Endothelial cell of umbilical vein (primary cell): ENCODE results near the gene CAMTA1. TPM values are rescaled to one million over a fixed set of nuclear protein-coding genes. Genes with fewer than 3 reads are reported as not detected.

Source experiments
- BruUV-seq: library from RNA; stranded (reverse); fragments of 400-500 nt; replicated peaks from 2 replicates; lab custom pipeline; 2021; lab: Mats Ljungman, UMichigan
- CTCF ChIA-PET: fragments of 300-600, 350-600 bp; sonication (Branson Sonifier 250); formaldehyde crosslinking; loops from one replicate; lab custom pipeline; 2021; ENCODE audit warnings: antibody characterized with exemption, inconsistent platforms; lab: Charles Lee
- POLR2A ChIA-PET: fragments of 300-600, 350-600 bp; sonication (Branson Sonifier 250); formaldehyde crosslinking; loops from one replicate; lab custom pipeline; 2021; ENCODE audit warnings: antibody characterized with exemption, inconsistent platforms; lab: Charles Lee
- DNase-seq: peaks from one replicate; pipeline ENCODE4 v3.0.0-alpha.2; 2011; ENCODE audit warnings: low read depth, low spot score
- FAIRE-seq: peaks from 2 replicates; lab custom pipeline; 2011; peaks lifted over from hg19 to GRCh38; lab: Jason Lieb, UNC
- H2AFZ ChIP-seq: 2 replicates; pipeline ENCODE4 v1.6.0; 2012; ENCODE audit warnings: low read depth, low read length, control low read depth, inconsistent platforms
- H3K27ac ChIP-seq: 2 replicates; pipeline ENCODE4 v1.5.1; 2011; ENCODE audit warnings: low read depth, mild to moderate bottlenecking, control low read depth, low read length, moderate library complexity; ENCODE audit not compliant: insufficient read depth
- H3K27me3 ChIP-seq, 2 experiments: 2 replicates each; pipeline versions ENCODE4 v1.6.0 to v1.6.1; 2011; ENCODE audit warnings: low read length in 2 of 2, mixed read lengths in 1 of 2; ENCODE audit not compliant: control insufficient read depth in 2 of 2, insufficient read depth in 2 of 2
- H3K36me3 ChIP-seq, 2 experiments: 2 replicates in 1 of 2; 3 replicates in 1 of 2; pipeline ENCODE4 v1.5.1; 2011; ENCODE audit warnings: low read length in 2 of 2, mild to moderate bottlenecking in 1 of 2, moderate library complexity in 1 of 2; ENCODE audit not compliant: control insufficient read depth in 2 of 2, insufficient read depth in 2 of 2; ENCODE audit errors: extremely low read depth in 1 of 2
- H3K4me1 ChIP-seq: 3 replicates; pipeline ENCODE4 v1.5.1; 2011; ENCODE audit warnings: mild to moderate bottlenecking, low read length; ENCODE audit not compliant: control insufficient read depth, insufficient read depth; ENCODE audit errors: extremely low read depth
- H3K4me2 ChIP-seq: 2 replicates; pipeline ENCODE4 v1.6.1; 2011; ENCODE audit warnings: low read length, control low read depth, mixed read lengths; ENCODE audit not compliant: insufficient read depth
- H3K4me3 ChIP-seq, 3 experiments: fragments of 200-600 bp in 1 of 3; sonication (generic), shearing (Covaris generic) in 1 of 3; replicated peaks in 1 of 3; 2 replicates each; pipeline ENCODE4 v1.5.1; 2011 to 2016; ENCODE audit warnings: control low read depth in 3 of 3, low read length in 3 of 3, mild to moderate bottlenecking in 2 of 3, inconsistent platforms in 1 of 3, low read depth in 1 of 3, moderate library complexity in 1 of 3; ENCODE audit not compliant: insufficient read depth in 1 of 3
- H3K79me2 ChIP-seq: 2 replicates; pipeline ENCODE4 v1.6.0; 2012; ENCODE audit warnings: low read length, inconsistent platforms; ENCODE audit not compliant: control insufficient read depth, insufficient read depth
- H3K9ac ChIP-seq: replicated peaks from 2 replicates; pipeline ENCODE3; 2011; ENCODE audit warnings: low read length, control low read depth; ENCODE audit not compliant: insufficient read depth; ENCODE audit errors: extremely low read depth
- H3K9me1 ChIP-seq: replicated peaks from 3 replicates; pipeline ENCODE4 v1.6.0; 2011; ENCODE audit warnings: mild to moderate bottlenecking, low read length; ENCODE audit not compliant: control insufficient read depth, insufficient read depth; ENCODE audit errors: extremely low read depth
- H3K9me3 ChIP-seq: replicated peaks from 2 replicates; pipeline ENCODE4 v1.5.1; 2012; ENCODE audit warnings: low read length, inconsistent platforms; ENCODE audit not compliant: control insufficient read depth, insufficient read depth
- H4K20me1 ChIP-seq: replicated peaks from 2 replicates; pipeline ENCODE3; 2011; ENCODE audit warnings: mild to moderate bottlenecking, low read length; ENCODE audit not compliant: control insufficient read depth, insufficient read depth; ENCODE audit errors: extremely low read depth
- CTCF ChIP-seq, 2 donors: IDR thresholded peaks; 1 replicate in 1 of 2; 2 replicates in 1 of 2; pipeline ENCODE4 v1.5.1; 2011; ENCODE audit warnings: low read length in 2 of 2, mild to moderate bottlenecking in 2 of 2, moderate library complexity in 2 of 2, control low read depth in 1 of 2, inconsistent platforms in 1 of 2, low read depth in 1 of 2; ENCODE audit not compliant: insufficient read depth in 1 of 2; ENCODE audit errors: extremely low read depth in 1 of 2
- EZH2 ChIP-seq: IDR thresholded peaks from 2 replicates; pipeline ENCODE4 v1.6.1; 2012; ENCODE audit warnings: borderline replicate concordance, low read depth, mild to moderate bottlenecking, moderate library complexity, low read length, inconsistent platforms; ENCODE audit not compliant: severe bottlenecking
- FOS ChIP-seq: IDR thresholded peaks from 2 replicates; pipeline ENCODE4 v1.6.1; 2011; ENCODE audit warnings: mild to moderate bottlenecking, low read length, moderate library complexity, borderline replicate concordance; ENCODE audit not compliant: insufficient read depth
- GATA2 ChIP-seq: IDR thresholded peaks from 2 replicates; pipeline ENCODE4 v1.7.0; 2011; ENCODE audit warnings: low read depth, mild to moderate bottlenecking, moderate library complexity, mixed read lengths, low read length; ENCODE audit not compliant: insufficient read length, insufficient read depth
- JUN ChIP-seq: IDR thresholded peaks from 2 replicates; pipeline ENCODE4 v1.6.1; 2011; ENCODE audit warnings: borderline replicate concordance, low read depth; ENCODE audit not compliant: insufficient read length, insufficient read depth
- MAX ChIP-seq: IDR thresholded peaks from 2 replicates; pipeline ENCODE4 v1.6.1; 2011; ENCODE audit not compliant: insufficient read depth, insufficient read length
- MYC ChIP-seq: IDR thresholded peaks from one replicate; pipeline ENCODE4 v1.6.1; 2011; ENCODE audit warnings: mild to moderate bottlenecking, low read depth, low read length
- POLR2A ChIP-seq: IDR thresholded peaks from 2 replicates; pipeline ENCODE4 v1.6.1; 2012; ENCODE audit warnings: low read depth, mild to moderate bottlenecking, control low read depth, low read length
- POLR2AphosphoS5 ChIP-seq: IDR thresholded peaks from 2 replicates; pipeline ENCODE4 v1.6.1; 2012; ENCODE audit warnings: low read depth, mild to moderate bottlenecking, control low read depth, low read length, moderate library complexity; ENCODE audit not compliant: insufficient read depth
- dilution Hi-C: fragments of 300-500 bp; cut with MboI; formaldehyde crosslinking; loops from one replicate; pipeline ENCODE4 v1.15.0; 2019; ENCODE audit warnings: low sequenced_read_pairs; ENCODE audit not compliant: extremely low pct_ligation_motif_present
- intact Hi-C: fragments of 100-400 bp; cut with micrococcal nuclease; formaldehyde crosslinking; loops from one replicate; pipeline ENCODE4 v1.10.0; 2022
- polyA plus RNA-seq, 4 experiments: library from polyadenylated mRNA; depleted of rRNA in 3 of 4; stranded (reverse) in 3 of 4; unstranded in 1 of 4; fragments of >200 nt; gene quantifications; 2 replicates each; pipeline versions ENCODE4 v1.2.1 to v1.2.3, GENCODE V29; 2011 to 2012; ENCODE audit warnings: missing spikeins in 1 of 4
- total RNA-seq: library from RNA; stranded (reverse); gene quantifications from 2 replicates; pipeline ENCODE4 v1.2.3, GENCODE V29; 2021

Gene CAMTA1
- total and polyA plus RNA-seq, 2 donors (not counting 3 experiments of a cell fraction or from before 2014, with no cell fraction given): 50.8 to 92.7 TPM

GRCh38 chr1:7464736-7465135 is 679.5 kb downstream of the CAMTA1 start:
- no peak for DNase-seq
- Histone ChIP-seq H3K79me2 (no peaks in the 10 kb centered on the region), H3K9ac (no peak overlapping the region), H3K4me3 (no peak overlapping the region), H2AFZ (no peak overlapping the region), H4K20me1 (no peaks in the 10 kb centered on the region), H3K9me1 (no peaks in the 10 kb centered on the region), H3K36me3 (no peaks in the 10 kb centered on the region), H3K9me3 (no peaks in the 10 kb centered on the region), H3K4me2 (no peak overlapping the region), H3K27ac (no peak overlapping the region), H3K27me3 (no peaks in the 10 kb centered on the region), H3K4me1 (no peaks in the 10 kb centered on the region)
- no TSS peak for BruUV-seq
- CTCF ChIA-PET: interaction anchor here (1.4 to 2.0 kb wide), 2 partner anchors 21 to 247 kb away, joined by 3 to 4 read pairs; no protein-coding TSS in a partner anchor
- TF ChIP-seq MAX: no peak
- TF ChIP-seq CTCF (IDR thresholded peaks at IDR 0.05; ENCODE audit: extremely low read depth in 1 of 2, insufficient read depth in 1 of 2, low read depth in 1 of 2, low read length in 2 of 2): no peak
- TF ChIP-seq JUN: no peak
- TF ChIP-seq GATA2: no peak
- TF ChIP-seq EZH2: no peak
- TF ChIP-seq POLR2AphosphoS5: no peak
- no peak for TF ChIP-seq POLR2A
- TF ChIP-seq FOS: no peak
- no peak for TF ChIP-seq MYC
- POLR2A ChIA-PET: no interaction called here
- intact Hi-C loops: no loop called here
- no peak for FAIRE-seq
- dilution Hi-C loops: no loop called here
